ENCODE results near the gene CSNK1G3. TPM values are rescaled to one million over a fixed set of nuclear protein-coding genes. Genes with fewer than 3 reads are reported as not detected.

CSNK1G3 gene
- total and polyA plus RNA-seq, 2 of the 4 experiments (the other 2 are of a cell fraction) = 16.4 to 26.2 TPM

- CTCF ChIA-PET = interaction anchor here (1.7 kb wide), 1 partner anchor 12 kb away, joined by 3 read pairs; no protein-coding TSS in a partner anchor
- no peak overlapping the region for H3K4me2 ChIP-seq (ENCODE audit: low read depth, low read length)
- intact Hi-C loops (cut with micrococcal nuclease) = loop anchor here (5.0 kb wide), 1 partner anchor 72 kb away; no protein-coding TSS in a partner anchor
- no TSS peak for BruUV-seq (replicated peaks)
- no peak overlapping the region for H4K8ac ChIP-seq (ENCODE audit: low read depth in 2 of 2, low read length in 2 of 2)
- no peaks in the 10 kb centered on the region for H4K20me1 ChIP-seq (ENCODE audit: insufficient read depth, low read length)
- H4K5ac ChIP-seq (ENCODE audit: low read depth, low read length) = no peak overlapping the region
- no peak overlapping the region for H4K91ac ChIP-seq (ENCODE audit: insufficient read depth, low read depth, low read length)
- in situ Hi-C loops (cut with MboI; ENCODE audit: low sequenced_read_pairs) = no loop called here
- H2BK120ac ChIP-seq (ENCODE audit: low read depth, low read length) = no peak overlapping the region
- H3K27me3 ChIP-seq (ENCODE audit: control insufficient read depth, insufficient read depth, low read length) = no peaks in the 10 kb centered on the region
- H3K18ac ChIP-seq (ENCODE audit: low read depth, low read length) = no peak overlapping the region
- no peak overlapping the region for H3K23ac ChIP-seq (ENCODE audit: low read depth, low read length)
- no peak for DNase-seq
- no peak overlapping the region for H3K4me3 ChIP-seq (ENCODE audit: insufficient read depth, low read depth, low read length)
- peaks cover 6% of the 10 kb centered on the region for H3K36me3 ChIP-seq (ENCODE audit: control insufficient read depth, insufficient read depth, low read length)
- H3K79me1 ChIP-seq (ENCODE audit: low read depth in 1 of 2, low read length in 2 of 2) = peaks cover 0 to 3% of the 10 kb centered on the region in 2 experiments; a peak in 1 of 4 replicates
- H3K14ac ChIP-seq (replicated peaks; ENCODE audit: low read depth, low read length) = no peak overlapping the region
- H3K9me3 ChIP-seq (ENCODE audit: control insufficient read depth, insufficient read depth, low read length) = no peaks in the 10 kb centered on the region
- no peak overlapping the region for H2BK5ac ChIP-seq (ENCODE audit: low read depth, low read length, poor library complexity, severe bottlenecking)
- no peak overlapping the region for H2BK20ac ChIP-seq (ENCODE audit: low read depth, low read length)
- H2AK9ac ChIP-seq (replicated peaks; ENCODE audit: low read depth, low read length, poor library complexity) = no peak overlapping the region
- dilution Hi-C loops (cut with HindIII; ENCODE audit: low sequenced_read_pairs, unreplicated experiment) = no loop called here
- no peak overlapping the region for H3K9ac ChIP-seq (ENCODE audit: low read depth, low read length)
- H3K9me1 ChIP-seq (ENCODE audit: insufficient read depth, low read length) = no peaks in the 10 kb centered on the region
- H2AFZ ChIP-seq (replicated peaks; ENCODE audit: low read length, poor library complexity) = no peak overlapping the region
- H3K4me1 ChIP-seq (ENCODE audit: control insufficient read depth, insufficient read depth, low read length) = no peaks in the 10 kb centered on the region
- H3K27ac ChIP-seq (ENCODE audit: insufficient read depth, low read length) = no peak overlapping the region
- ATAC-seq (ENCODE audit: low read depth) = no peak
- H3K56ac ChIP-seq (ENCODE audit: extremely low read depth, insufficient read depth, low read length) = no peak overlapping the region
- TF ChIP-seq MXI1 (IDR thresholded peaks at IDR 0.05; ENCODE audit: borderline replicate concordance, low read depth, low read length) (no peak), MAFK (IDR thresholded peaks at IDR 0.05; ENCODE audit: low read depth, low read length) (no peak), FOS (IDR thresholded peaks at IDR 0.05; ENCODE audit: low read depth, low read length) (no peak), RAD21 (IDR thresholded peaks at IDR 0.05; ENCODE audit: low read length) (no peak), NFE2L2 (IDR thresholded peaks at IDR 0.05; ENCODE audit: low read depth, low read length) (no peak), CEBPB (IDR thresholded peaks at IDR 0.05; ENCODE audit: low read depth, low read length) (no peak), POLR2A (IDR thresholded peaks at IDR 0.05; ENCODE audit: low read depth, low read length) (no peak), BHLHE40 (IDR thresholded peaks at IDR 0.05; ENCODE audit: low read depth, low read length) (no peak), RCOR1 (IDR thresholded peaks at IDR 0.05; ENCODE audit: insufficient replicate concordance, low read length) (no peak), RFX5 (IDR thresholded peaks at IDR 0.05; ENCODE audit: low read depth, low read length) (no peak), MAZ (IDR thresholded peaks at IDR 0.05; ENCODE audit: borderline replicate concordance, low read depth, low read length) (no peak), CHD1 (IDR thresholded peaks at IDR 0.05; ENCODE audit: low read depth, low read length) (no peak), ELK1 (IDR thresholded peaks at IDR 0.05; ENCODE audit: borderline replicate concordance, low read depth, low read length) (no peak)
- TF ChIP-seq, protein P1, sequence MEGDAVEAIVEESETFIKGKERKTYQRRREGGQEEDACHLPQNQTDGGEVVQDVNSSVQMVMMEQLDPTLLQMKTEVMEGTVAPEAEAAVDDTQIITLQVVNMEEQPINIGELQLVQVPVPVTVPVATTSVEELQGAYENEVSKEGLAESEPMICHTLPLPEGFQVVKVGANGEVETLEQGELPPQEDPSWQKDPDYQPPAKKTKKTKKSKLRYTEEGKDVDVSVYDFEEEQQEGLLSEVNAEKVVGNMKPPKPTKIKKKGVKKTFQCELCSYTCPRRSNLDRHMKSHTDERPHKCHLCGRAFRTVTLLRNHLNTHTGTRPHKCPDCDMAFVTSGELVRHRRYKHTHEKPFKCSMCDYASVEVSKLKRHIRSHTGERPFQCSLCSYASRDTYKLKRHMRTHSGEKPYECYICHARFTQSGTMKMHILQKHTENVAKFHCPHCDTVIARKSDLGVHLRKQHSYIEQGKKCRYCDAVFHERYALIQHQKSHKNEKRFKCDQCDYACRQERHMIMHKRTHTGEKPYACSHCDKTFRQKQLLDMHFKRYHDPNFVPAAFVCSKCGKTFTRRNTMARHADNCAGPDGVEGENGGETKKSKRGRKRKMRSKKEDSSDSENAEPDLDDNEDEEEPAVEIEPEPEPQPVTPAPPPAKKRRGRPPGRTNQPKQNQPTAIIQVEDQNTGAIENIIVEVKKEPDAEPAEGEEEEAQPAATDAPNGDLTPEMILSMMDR (conservative IDR thresholded peaks at IDR 0.05; ENCODE audit: low read depth, low read length) = no peak
- no peak overlapping the region for H3K4ac ChIP-seq (ENCODE audit: low read depth, low read length)
- no peak overlapping the region for H2BK15ac ChIP-seq (ENCODE audit: low read depth, low read length)
- POLR2A ChIA-PET (ENCODE audit: unreplicated experiment) = no interaction called here
- H2AK5ac ChIP-seq (ENCODE audit: low read depth, low read length) = no peak overlapping the region
Observed at GRCh38 chr5:123594434-123594833, 82.5 kb downstream of the CSNK1G3 start.

Data from IMR-90 (cell line).